Measurements from ENCODE around the gene EVPL. TPM values are rescaled to one million over a fixed set of nuclear protein-coding genes. Genes with fewer than 3 reads are reported as not detected.
A peak's percentile ranks its signal among the peaks of the same experiment; 100 is the strongest.
"Not testable (repeated sequence)": the region's sequence is repeated elsewhere in the genome, so short reads cannot be mapped to it uniquely, and the experiment has no call there.

EVPL gene
- total RNA-seq: under 1 TPM; 0.05 to 0.64 TPM

DNA sequence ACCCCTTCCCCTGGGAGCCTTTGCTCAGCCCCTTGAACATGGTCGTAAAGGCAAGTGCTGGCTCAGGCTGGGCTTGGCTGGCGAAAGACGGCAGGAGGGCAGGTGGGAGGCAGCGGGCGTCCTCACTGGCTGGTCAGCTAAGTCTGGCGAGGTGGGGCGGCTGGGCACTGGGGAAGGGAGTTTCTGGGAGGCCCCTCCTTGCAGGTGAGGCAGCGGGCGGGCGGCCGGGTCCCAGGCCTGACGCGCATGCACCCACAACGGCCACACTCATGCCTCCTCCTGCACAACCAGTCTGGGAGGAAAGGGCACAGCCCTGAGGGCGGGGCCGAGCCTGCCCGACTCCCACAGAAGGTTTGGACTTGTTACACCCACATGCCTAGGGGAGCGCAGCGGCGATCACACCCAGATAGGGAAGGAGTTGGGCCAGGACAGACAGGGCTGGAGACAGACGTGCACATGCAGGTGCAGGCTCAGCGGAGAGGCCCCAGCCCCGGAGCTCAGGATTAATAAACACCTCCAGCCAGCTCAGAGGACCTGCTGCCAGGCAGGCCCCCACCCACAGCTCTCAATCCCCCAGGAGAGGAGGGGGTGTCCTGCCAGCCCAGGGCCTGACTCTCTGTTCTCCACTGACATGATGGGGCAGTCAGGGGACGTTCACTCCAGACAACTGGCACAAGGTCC, at the start of gene EVPL:
Gene EVPL, minus strand, starts transcription at position 148 of the 681 bp plus-strand sequence. Its CDS starts 108 bp downstream, at position 40.
- Mint-ChIP-seq H3K27ac (no peak within 1 kb of the TSS), H3K4me1 (ENCODE audit: low read depth in 2 of 2) (peaks cover 9 to 11% of the 10 kb centered on the region in 2 donors), H3K4me3 (no peak within 1 kb of the TSS), H3K36me3 (no peaks in the 10 kb centered on the region), H3K9me3 (no peaks in the 10 kb centered on the region), H3K27me3 (no peaks in the 10 kb centered on the region)
- ATAC-seq: no peak
- no peak for DNase-seq (ENCODE audit: low spot score)

DNA sequence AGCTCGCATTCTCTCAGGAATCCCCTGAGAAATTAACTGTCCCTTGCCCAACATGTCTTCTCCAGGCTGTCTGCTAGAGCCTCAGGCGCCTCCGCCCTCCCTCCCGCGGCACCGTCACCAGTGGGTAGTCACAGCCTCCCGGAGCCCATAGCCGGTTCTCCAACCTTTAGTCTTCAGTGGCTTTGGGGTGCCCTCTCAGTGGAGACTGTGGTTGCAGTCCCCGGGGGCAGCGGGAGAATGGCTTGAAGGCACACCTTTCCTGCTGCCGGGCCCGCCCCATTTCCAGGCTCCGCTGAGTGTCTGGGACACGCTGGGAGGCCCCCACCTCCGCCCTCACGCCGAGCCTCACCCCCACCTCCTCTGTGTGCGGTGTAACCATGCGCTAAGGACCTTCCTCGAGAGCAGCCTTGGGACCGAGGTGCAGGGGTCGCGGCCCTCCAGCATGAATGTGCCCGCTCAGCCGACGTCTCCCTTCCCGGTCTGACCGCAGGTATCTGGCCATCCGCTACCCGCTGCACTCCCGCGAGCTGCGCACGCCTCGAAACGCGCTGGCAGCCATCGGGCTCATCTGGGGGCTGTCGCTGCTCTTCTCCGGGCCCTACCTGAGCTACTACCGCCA, 49.1 kb upstream of the EVPL start:
- H3K27me3 Mint-ChIP-seq: peaks cover 25 to 38% of the 10 kb centered on the region in 2 donors
- no peak overlapping the region for H3K27ac Mint-ChIP-seq
- H3K4me1 Mint-ChIP-seq (ENCODE audit: low read depth in 2 of 2): peaks cover 23% of the 10 kb centered on the region in 2 donors

DNA sequence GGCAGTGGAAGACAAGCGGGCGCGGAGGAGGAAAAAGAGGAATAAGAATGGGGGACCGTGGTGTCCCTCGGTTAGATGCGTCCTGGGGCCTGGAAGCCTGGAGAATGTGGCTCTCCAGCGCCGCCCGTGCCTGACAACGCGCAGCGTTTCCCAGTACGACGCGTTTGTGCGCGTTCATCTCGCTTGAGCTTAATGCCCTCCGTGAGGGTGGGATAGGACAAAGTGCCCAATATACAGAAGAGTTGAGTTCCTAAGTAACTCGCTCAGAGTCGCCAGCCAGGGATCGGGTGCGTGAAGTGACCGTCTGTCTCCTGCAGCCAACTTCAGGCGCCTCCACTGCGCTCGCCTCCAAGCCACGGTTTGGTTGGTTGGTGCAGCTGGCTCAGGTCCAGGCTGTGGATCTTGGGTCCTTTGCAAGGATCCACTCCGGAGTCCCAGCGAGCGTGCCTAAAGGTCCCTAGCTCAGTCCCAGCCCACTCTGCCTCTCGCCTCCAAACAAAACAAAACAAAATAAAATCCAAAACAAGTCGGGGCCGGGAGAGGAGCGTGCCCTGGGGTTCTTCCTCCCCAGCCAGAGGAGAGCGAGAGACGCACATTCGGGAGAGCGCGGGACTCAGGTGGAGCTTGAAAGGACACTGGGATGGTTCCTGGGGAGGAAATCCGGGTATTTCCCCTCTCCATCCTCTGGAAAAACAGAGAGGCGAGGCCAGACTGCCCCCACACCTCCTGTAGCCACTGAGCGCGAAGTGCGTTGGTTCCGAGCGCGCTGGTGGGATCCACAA, 48.4 kb upstream of the EVPL start:
- DNase-seq (ENCODE audit: low spot score): no peak
- Mint-ChIP-seq H3K27me3 (peaks cover 25 to 38% of the 10 kb centered on the region in 2 donors), H3K4me1 (ENCODE audit: low read depth in 2 of 2) (peaks cover 28 to 29% of the 10 kb centered on the region in 2 donors), H3K27ac (no peak overlapping the region), H3K36me3 (peaks cover 7% of the 10 kb centered on the region), H3K9me3 (no peaks in the 10 kb centered on the region), H3K4me3 (no peak overlapping the region)
- no peak for ATAC-seq

More for the DNA sequence above, 49.1 kb upstream of the EVPL start:
- no peaks in the 10 kb centered on the region for H3K9me3 Mint-ChIP-seq
- DNase-seq (ENCODE audit: low spot score) (no peak), ATAC-seq (no peak)
- H3K4me3 Mint-ChIP-seq: no peak overlapping the region
- H3K36me3 Mint-ChIP-seq: peaks cover 7% of the 10 kb centered on the region

DNA sequence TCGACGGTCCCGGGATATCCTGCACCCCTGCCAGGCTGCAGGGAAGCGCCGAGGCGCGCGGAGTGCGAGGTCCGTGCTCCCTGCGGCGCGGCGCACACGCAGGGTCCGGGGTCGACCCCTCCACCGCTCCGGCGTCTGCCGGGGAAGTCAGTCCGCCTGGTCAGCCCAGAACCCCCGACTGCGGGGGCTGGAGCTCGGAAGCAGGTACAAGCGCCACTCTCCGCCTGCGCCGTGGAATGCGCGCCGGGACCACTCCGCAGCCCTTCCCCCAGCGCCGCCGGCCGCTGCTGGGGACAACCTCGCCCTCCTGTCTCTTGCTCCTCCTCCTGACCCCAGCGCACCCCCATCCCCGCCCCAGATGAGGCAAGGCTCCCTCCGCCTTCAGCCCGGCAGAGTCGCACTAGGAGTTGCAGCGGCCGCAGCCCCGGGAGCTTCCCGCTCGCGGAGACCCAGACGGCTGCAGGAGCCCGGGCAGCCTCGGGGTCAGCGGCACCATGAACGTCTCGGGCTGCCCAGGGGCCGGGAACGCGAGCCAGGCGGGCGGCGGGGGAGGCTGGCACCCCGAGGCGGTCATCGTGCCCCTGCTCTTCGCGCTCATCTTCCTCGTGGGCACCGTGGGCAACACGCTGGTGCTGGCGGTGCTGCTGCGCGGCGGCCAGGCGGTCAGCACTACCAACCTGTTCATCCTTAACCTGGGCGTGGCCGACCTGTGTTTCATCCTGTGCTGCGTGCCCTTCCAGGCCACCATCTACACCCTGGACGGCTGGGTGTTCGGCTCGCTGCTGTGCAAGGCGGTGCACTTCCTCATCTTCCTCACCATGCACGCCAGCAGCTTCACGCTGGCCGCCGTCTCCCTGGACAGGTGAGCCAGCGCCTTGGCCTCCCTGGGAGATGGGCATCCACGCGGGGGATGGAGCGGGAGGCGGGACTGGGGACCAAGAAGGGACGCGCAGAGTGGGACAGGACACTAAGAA, 47.6 kb upstream of the EVPL start, which contains the start of gene GALR2:
Gene GALR2, plus strand, starts transcription at position 392 of the 974 bp plus-strand sequence. Its CDS starts 103 bp downstream, at position 495.
- Mint-ChIP-seq H3K9me3 (no peaks in the 10 kb centered on the region), H3K27me3 (peaks cover 25 to 38% of the 10 kb centered on the region in 2 donors), H3K4me3 (peak within 1 kb of the TSS; percentile 19), H3K4me1 (ENCODE audit: low read depth in 2 of 2) (peaks cover 29 to 33% of the 10 kb centered on the region in 2 donors), H3K27ac (no peak within 1 kb of the TSS), H3K36me3 (peaks cover 7% of the 10 kb centered on the region)
- ATAC-seq (no peak), DNase-seq (ENCODE audit: low spot score) (no peak)

DNA sequence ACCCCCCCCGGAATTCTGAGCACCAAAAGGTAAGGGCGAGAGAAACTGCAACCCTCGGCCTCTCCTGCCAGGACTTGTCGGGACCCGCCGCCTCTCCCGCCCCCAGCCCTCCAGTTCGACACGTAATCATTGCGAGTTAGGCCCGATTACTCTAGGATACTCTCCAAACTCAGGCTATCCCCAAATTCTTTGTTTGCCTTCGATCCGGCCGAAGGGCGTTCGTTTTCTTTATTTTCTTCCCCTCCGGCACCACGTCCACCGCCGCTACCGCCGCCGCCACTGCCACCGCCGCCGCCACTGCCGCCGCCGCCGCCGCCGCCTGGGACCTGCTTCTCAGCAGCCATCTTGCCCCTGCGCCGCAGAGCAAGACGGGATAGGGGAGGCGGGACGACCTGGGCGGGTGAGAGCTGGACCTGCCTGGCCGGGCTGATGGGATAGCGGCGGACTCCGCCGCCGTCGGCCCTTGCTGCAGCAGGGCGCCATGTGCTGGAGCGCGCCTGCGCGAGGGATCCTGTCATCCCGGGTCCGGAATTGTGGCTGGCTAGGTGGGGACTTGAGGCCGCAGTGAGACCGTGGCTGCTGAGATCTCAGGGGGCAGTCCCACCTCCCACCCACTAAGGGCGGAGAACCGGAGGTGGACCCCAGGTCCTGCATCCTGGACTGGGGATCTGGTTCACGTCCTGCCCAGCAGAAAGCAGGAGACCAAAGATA, 45.2 kb upstream of the EVPL start, which contains the start of gene SRP68:
Gene SRP68, minus strand, starts transcription at position 370 of the 711 bp plus-strand sequence. Its CDS starts 26 bp downstream, at position 344.
- Mint-ChIP-seq H3K27ac (peak within 1 kb of the TSS; percentile 95 to 97), H3K4me3 (peak within 1 kb of the TSS; percentile 98), H3K4me1 (ENCODE audit: low read depth in 2 of 2) (peaks cover 26 to 33% of the 10 kb centered on the region in 2 donors), H3K9me3 (no peaks in the 10 kb centered on the region), H3K36me3 (peaks cover 8% of the 10 kb centered on the region), H3K27me3 (peaks cover 17 to 20% of the 10 kb centered on the region in 2 donors)
- ATAC-seq (peak; percentile 98 to 99), DNase-seq (ENCODE audit: low spot score) (peak; percentile 93)

DNA sequence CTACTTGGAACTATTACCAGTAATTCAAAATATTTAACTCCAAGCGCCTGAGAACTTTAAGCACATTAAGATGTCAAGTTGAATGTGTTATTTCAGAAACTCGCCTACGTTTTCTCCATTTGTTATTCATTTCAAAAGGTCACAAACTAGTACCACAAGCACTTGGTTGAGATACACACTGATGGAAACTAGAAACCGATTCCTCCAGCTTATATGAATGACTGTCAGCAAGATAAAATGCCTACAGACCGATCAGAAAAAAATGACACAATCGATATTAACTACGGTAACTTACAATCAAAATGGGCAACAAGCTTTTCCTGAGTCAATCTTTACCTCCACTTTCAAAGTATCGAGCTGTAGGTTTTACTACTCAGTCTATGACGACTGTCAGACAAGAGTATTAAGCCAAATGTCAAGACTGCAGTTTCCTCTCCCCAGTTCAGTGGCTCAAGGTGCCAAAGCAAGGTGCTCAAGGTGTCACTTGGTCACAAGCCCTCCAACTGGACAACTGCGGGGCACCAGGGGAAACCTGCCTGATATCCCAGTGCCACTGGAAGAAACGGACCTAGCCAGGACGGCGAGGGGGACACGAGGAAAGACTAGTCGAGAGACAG, 44.5 kb upstream of the EVPL start:
- H3K9me3 Mint-ChIP-seq: no peaks in the 10 kb centered on the region
- DNase-seq (ENCODE audit: low spot score): no peak
- H3K4me1 Mint-ChIP-seq (ENCODE audit: low read depth in 2 of 2): peaks cover 21 to 28% of the 10 kb centered on the region in 2 donors
- H3K4me3 Mint-ChIP-seq: peak overlapping the region; percentile 98
- peak overlapping the region; percentile 95 to 97 for H3K27ac Mint-ChIP-seq
- H3K36me3 Mint-ChIP-seq: peaks cover 13% of the 10 kb centered on the region
- H3K27me3 Mint-ChIP-seq: peaks cover 10 to 13% of the 10 kb centered on the region in 2 donors
- ATAC-seq: peak in 1 of 2 donors; percentile 2

DNA sequence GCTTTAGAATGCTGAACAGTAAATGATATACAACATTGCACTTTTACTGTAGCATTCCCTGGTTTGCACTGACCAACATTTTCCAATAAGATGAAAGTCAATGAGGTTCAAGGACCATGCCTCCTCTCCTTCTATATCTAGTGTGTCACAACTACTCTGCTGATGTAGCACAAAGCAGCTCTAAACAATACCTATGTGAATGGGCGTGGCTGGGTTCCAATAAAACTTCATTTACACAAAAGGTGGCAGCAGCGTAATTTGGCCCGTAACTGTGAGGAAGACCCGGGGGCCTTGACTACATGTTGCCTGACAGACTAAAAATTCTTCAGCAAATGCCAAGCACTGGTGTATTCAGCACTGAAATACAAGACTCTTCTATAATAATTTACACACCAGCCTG, 38.7 kb upstream of the EVPL start:
- Mint-ChIP-seq H3K4me1 (ENCODE audit: low read depth in 2 of 2) (peaks cover 12% of the 10 kb centered on the region in 2 donors), H3K4me3 (no peak overlapping the region), H3K9me3 (no peaks in the 10 kb centered on the region), H3K27ac (no peak overlapping the region), H3K36me3 (peaks cover 27% of the 10 kb centered on the region), H3K27me3 (no peaks in the 10 kb centered on the region)
- DNase-seq (ENCODE audit: low spot score) (no peak), ATAC-seq (no peak)

DNA sequence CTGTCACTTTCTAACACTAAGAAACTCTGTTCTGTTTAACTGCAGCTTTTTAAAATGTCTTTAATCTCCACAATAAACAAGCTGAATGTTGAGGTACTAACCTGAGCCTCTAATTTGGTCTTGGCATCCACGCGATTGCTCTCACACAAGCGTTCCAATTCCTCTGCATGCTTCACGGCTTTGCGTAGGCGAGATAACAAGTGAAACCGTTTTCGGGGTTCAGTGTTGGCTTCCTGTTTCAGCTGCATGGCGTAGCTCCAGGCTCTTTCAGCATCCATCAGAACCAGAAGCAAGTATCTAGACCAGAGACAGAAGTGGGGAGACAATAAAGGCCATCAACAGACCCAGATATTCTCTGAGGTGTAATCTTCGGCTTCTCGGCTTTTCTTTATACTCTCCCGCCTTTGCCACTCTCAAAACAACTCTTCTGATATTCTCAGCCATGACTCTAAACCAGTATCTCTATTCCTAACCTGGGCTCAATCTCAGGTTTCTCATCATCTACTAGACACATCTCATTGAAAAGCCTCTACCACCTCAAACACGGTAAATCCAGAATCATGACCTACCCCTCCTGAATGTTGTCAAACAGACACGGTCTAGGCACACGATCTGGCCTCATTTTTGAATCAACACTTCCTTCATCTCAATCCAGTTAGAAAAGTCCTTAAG, 36.9 kb upstream of the EVPL start:
- H3K27me3 Mint-ChIP-seq: no peaks in the 10 kb centered on the region
- H3K27ac Mint-ChIP-seq: peak overlapping the region; percentile 15 to 39
- no peaks in the 10 kb centered on the region for H3K9me3 Mint-ChIP-seq
- H3K36me3 Mint-ChIP-seq: peaks cover 33% of the 10 kb centered on the region
- DNase-seq (ENCODE audit: low spot score) (no peak), ATAC-seq (no peak)
- H3K4me1 Mint-ChIP-seq (ENCODE audit: low read depth in 2 of 2): peaks cover 6 to 9% of the 10 kb centered on the region in 2 donors
- no peak overlapping the region for H3K4me3 Mint-ChIP-seq

DNA sequence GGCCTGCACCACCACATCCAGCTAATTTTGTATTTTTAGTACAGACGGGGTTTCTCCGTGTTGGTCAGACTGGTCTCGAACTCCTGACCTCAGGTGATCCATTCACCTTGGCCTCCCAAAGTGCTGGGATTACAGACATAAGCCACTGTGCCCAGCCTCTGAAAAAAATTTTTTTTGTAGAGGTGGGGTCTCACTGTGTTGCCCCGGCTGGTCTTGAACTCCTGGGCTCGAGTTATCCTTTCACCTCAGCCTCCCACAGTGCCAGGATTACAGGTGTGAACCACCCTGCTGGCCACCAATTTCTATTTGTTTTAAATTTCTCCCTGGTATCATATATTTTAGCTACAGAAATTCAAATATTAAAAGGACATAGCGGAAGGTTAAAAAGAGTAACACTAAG, 31.2 kb upstream of the EVPL start:
- not testable (repeated sequence) for H3K27me3 Mint-ChIP-seq; H3K4me3 Mint-ChIP-seq; H3K9me3 Mint-ChIP-seq; H3K4me1 Mint-ChIP-seq (ENCODE audit: low read depth in 2 of 2); DNase-seq (ENCODE audit: low spot score); ATAC-seq; H3K27ac Mint-ChIP-seq
- H3K36me3 Mint-ChIP-seq: peaks cover 22% of the 10 kb centered on the region

DNA sequence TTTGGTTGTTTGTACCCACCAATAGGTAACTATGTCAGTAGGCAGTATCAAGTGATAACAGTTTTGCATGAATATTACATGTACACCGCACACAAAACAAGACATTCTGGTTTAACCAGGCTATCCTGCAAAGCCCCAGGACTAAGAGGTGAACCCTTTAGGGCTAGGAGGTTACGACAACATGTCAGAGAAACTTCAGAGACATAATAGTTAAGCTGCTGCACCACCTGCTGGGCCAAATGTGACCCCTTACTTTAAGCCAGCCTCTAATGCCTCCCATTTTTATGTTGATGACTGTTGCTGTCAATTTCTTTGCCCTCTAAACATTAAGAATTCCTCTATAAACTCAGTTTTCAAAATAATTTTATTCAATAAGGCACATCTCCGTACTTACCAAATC, 29.8 kb upstream of the EVPL start:
- no peak overlapping the region for H3K4me3 Mint-ChIP-seq
- ATAC-seq (no peak), DNase-seq (ENCODE audit: low spot score) (no peak)
- H3K27me3 Mint-ChIP-seq: no peaks in the 10 kb centered on the region
- H3K4me1 Mint-ChIP-seq (ENCODE audit: low read depth in 2 of 2): peaks cover 0 to 3% of the 10 kb centered on the region in 2 donors
- H3K9me3 Mint-ChIP-seq: no peaks in the 10 kb centered on the region
- H3K36me3 Mint-ChIP-seq: peaks cover 22% of the 10 kb centered on the region
- no peak overlapping the region for H3K27ac Mint-ChIP-seq

DNA sequence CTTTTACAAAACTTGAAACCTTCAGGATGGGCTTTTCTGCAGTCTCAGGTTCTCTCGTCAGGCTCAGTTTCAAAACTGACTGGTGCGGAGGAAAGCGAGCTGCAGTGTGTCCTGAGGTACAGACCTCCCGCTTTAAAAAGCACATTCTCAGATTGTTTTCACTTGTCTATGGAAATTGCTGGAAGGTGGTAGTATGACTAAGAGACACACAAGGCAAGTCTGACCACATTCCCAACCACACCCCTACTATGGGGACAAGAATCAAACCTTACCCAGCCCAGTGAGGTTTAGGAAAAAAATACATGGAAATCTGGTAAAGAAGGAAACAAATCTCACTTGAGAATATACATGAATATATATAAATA, 27.0 kb upstream of the EVPL start:
- DNase-seq (ENCODE audit: low spot score) (no peak), ATAC-seq (no peak)
- Mint-ChIP-seq H3K4me3 (no peak overlapping the region), H3K27ac (no peak overlapping the region), H3K27me3 (no peaks in the 10 kb centered on the region), H3K4me1 (ENCODE audit: low read depth in 2 of 2) (peaks cover 3 to 10% of the 10 kb centered on the region in 2 donors), H3K36me3 (peaks cover 32% of the 10 kb centered on the region), H3K9me3 (no peaks in the 10 kb centered on the region)

Measured in natural killer cell treated with Interleukin-12 subunit alpha and Interleukin-12 subunit beta and Interleukin-15 and Interleukin-18, amount 100 ng/mL, for 72 hours (primary cell).